Smooth muscle cell (in vitro differentiated cells): ENCODE results near the gene SNX25. TPM values are rescaled to one million over a fixed set of nuclear protein-coding genes. Genes with fewer than 3 reads are reported as not detected.

Experiments
- DNase-seq: peaks from one replicate; lab custom pipeline; 2025; ENCODE audit not compliant: unreplicated experiment; lab: John Stamatoyannopoulos, UW
- H2AFZ ChIP-seq: fragments of 200-600 bp; sonication (generic); 2 replicates; pipeline ENCODE4 v1.6.0; 2016; ENCODE audit warnings: antibody characterized with exemption, low read depth, mild to moderate bottlenecking
- H3F3A ChIP-seq: fragments of 200-600 bp; sonication (generic); 2 replicates; pipeline ENCODE4 v1.6.0; 2017; ENCODE audit warnings: antibody characterized with exemption, low read depth
- H3K27ac ChIP-seq: fragments of 200-600 bp; sonication (generic); 2 replicates; pipeline ENCODE4 v1.5.1; 2016; ENCODE audit warnings: low read depth, mild to moderate bottlenecking
- H3K27me3 ChIP-seq: fragments of 200-600 bp; sonication (generic); 2 replicates; pipeline ENCODE4 v1.6.1; 2016; ENCODE audit warnings: low read depth, mild to moderate bottlenecking
- H3K36me3 ChIP-seq: fragments of 200-600 bp; sonication (generic); 2 replicates; pipeline ENCODE4 v1.5.1; 2016; ENCODE audit warnings: low read depth
- H3K4me1 ChIP-seq: fragments of 200-600 bp; sonication (generic); 2 replicates; pipeline ENCODE4 v1.5.1; 2016; ENCODE audit warnings: low read depth
- H3K4me2 ChIP-seq: fragments of 200-600 bp; sonication (generic); 2 replicates; pipeline ENCODE4 v1.6.0; 2016; ENCODE audit warnings: mild to moderate bottlenecking
- H3K4me3 ChIP-seq: fragments of 200-600 bp; sonication (generic); 2 replicates; pipeline ENCODE4 v1.5.1; 2016; ENCODE audit warnings: mild to moderate bottlenecking
- H3K79me2 ChIP-seq: fragments of 200-600 bp; sonication (generic); 2 replicates; pipeline ENCODE4 v1.6.0; 2016; ENCODE audit warnings: low read depth, mild to moderate bottlenecking
- H3K9ac ChIP-seq: fragments of 200-600 bp; sonication (generic); 2 replicates; pipeline ENCODE4 v1.6.0; 2016; ENCODE audit warnings: low read depth
- H3K9me3 ChIP-seq: fragments of 200-600 bp; sonication (generic); replicated peaks from 2 replicates; pipeline ENCODE4 v1.5.1; 2016; ENCODE audit warnings: low read depth
- H4K20me1 ChIP-seq: fragments of 200-600 bp; sonication (generic); 2 replicates; pipeline ENCODE4 v1.6.0; 2016; ENCODE audit warnings: low read depth
- CTCF ChIP-seq: fragments of 200-600 bp; sonication (generic); IDR thresholded peaks from 2 replicates; pipeline ENCODE4 v1.5.1; 2017; ENCODE audit warnings: borderline replicate concordance, mild to moderate bottlenecking, antibody characterized with exemption; ENCODE audit not compliant: insufficient read depth, poor library complexity, severe bottlenecking
- WGBS: methylation state at CpG from one replicate; pipeline ENCODE4 v1.1.7; 2016; ENCODE audit warnings: low lambda C conversion rate; 5-methylcytosine and 5-hydroxymethylcytosine counted together
- polyA plus RNA-seq: library from polyadenylated mRNA; unstranded; fragments of >200 nt; fragmentation: Nextera tagmentation; extraction: Ambion mirVana; gene quantifications from 2 replicates; pipeline ENCODE4 v1.2.1, GENCODE V29; 2016
- total RNA-seq: library from RNA; depleted of rRNA; stranded (reverse); fragments of >200 nt; gene quantifications from 2 replicates; pipeline ENCODE4 v1.2.3, GENCODE V29; 2014

Gene SNX25
- total and polyA plus RNA-seq, 2 experiments from 2014 or later: 12.3 to 23.6 TPM

GRCh38 chr4:185357733-185358440 is 148.5 kb downstream of the SNX25 start:
- H3K4me2 ChIP-seq: no peak overlapping the region
- DNase-seq: no peak
- H2AFZ ChIP-seq: no peak overlapping the region
- H3F3A ChIP-seq: no peaks in the 10 kb centered on the region
- H3K9me3 ChIP-seq: no peaks in the 10 kb centered on the region
- no peak overlapping the region for H3K4me3 ChIP-seq
- H3K36me3 ChIP-seq: no peaks in the 10 kb centered on the region
- WGBS: 94% methylated on average over 7 of the region's 7 CpGs
- peak overlapping the region; percentile 44 for H3K27ac ChIP-seq
- TF ChIP-seq CTCF: no peak
- peaks cover 6% of the 10 kb centered on the region for H3K4me1 ChIP-seq
- H4K20me1 ChIP-seq: no peaks in the 10 kb centered on the region
- H3K27me3 ChIP-seq: no peaks in the 10 kb centered on the region
- no peak overlapping the region for H3K9ac ChIP-seq
- H3K79me2 ChIP-seq: no peaks in the 10 kb centered on the region

GRCh38 chr4:185358514-185358913 is 149.1 kb downstream of the SNX25 start:
- Histone ChIP-seq H3K9me3 (no peaks in the 10 kb centered on the region), H3K4me1 (peaks cover 6% of the 10 kb centered on the region), H3K4me3 (no peak overlapping the region), H2AFZ (no peak overlapping the region), H3K4me2 (no peak overlapping the region), H3K36me3 (no peaks in the 10 kb centered on the region), H3K27me3 (no peaks in the 10 kb centered on the region), H3K27ac (peak overlapping the region; percentile 44), H3K9ac (no peak overlapping the region), H3F3A (no peaks in the 10 kb centered on the region), H4K20me1 (no peaks in the 10 kb centered on the region), H3K79me2 (no peaks in the 10 kb centered on the region)
- TF ChIP-seq CTCF: no peak
- 89% methylated on average over 4 of the region's 4 CpGs for WGBS
- no peak for DNase-seq

GRCh38 chr4:185358959-185359358 is 149.6 kb downstream of the SNX25 start:
- Histone ChIP-seq H3K79me2 (no peaks in the 10 kb centered on the region), H3K4me2 (no peak overlapping the region), H3K9ac (no peak overlapping the region), H3K27ac (peak overlapping the region; percentile 44), H3K27me3 (no peaks in the 10 kb centered on the region), H3K4me1 (peaks cover 6% of the 10 kb centered on the region), H3K9me3 (no peaks in the 10 kb centered on the region), H3K36me3 (no peaks in the 10 kb centered on the region), H2AFZ (no peak overlapping the region), H3K4me3 (no peak overlapping the region), H4K20me1 (no peaks in the 10 kb centered on the region), H3F3A (no peaks in the 10 kb centered on the region)
- DNase-seq: no peak
- TF ChIP-seq CTCF: no peak
- WGBS: 84% methylated on average over 4 of the region's 4 CpGs

- 52% methylated on average over 8 of the region's 8 CpGs for WGBS
- H3K4me1 ChIP-seq: peaks cover 6% of the 10 kb centered on the region
- no peak for DNase-seq
- H3F3A ChIP-seq: no peaks in the 10 kb centered on the region
- no peak overlapping the region for H3K9ac ChIP-seq
- no peaks in the 10 kb centered on the region for H3K27me3 ChIP-seq
- no peak for TF ChIP-seq CTCF
- H3K4me3 ChIP-seq: no peak overlapping the region
- H3K4me2 ChIP-seq: peak overlapping the region; percentile 2
- no peaks in the 10 kb centered on the region for H3K9me3 ChIP-seq
- H3K27ac ChIP-seq: peak overlapping the region; percentile 44
- H4K20me1 ChIP-seq: no peaks in the 10 kb centered on the region
- no peaks in the 10 kb centered on the region for H3K79me2 ChIP-seq
- no peaks in the 10 kb centered on the region for H3K36me3 ChIP-seq
- no peak overlapping the region for H2AFZ ChIP-seq
These were observed 150.5 kb downstream of the SNX25 start for GRCh38 chr4:185359767-185360446.
